HG02840 (cell line): ENCODE measurements around the gene RPS19BP1.
"Not testable (repeated sequence)": the region's sequence is repeated elsewhere in the genome, so short reads cannot be mapped to it uniquely, and the experiment has no call there.

Experiments used
- ATAC-seq: cut with Tn5 transposase; IDR thresholded peaks from one replicate; pipeline ENCODE4 v1.9.1; 2021; ENCODE audit warnings: mild to moderate bottlenecking, moderate library complexity, moderate number of reproducible peaks; ENCODE audit not compliant: unreplicated experiment, low FRiP score

RPS19BP1 gene

DNA sequence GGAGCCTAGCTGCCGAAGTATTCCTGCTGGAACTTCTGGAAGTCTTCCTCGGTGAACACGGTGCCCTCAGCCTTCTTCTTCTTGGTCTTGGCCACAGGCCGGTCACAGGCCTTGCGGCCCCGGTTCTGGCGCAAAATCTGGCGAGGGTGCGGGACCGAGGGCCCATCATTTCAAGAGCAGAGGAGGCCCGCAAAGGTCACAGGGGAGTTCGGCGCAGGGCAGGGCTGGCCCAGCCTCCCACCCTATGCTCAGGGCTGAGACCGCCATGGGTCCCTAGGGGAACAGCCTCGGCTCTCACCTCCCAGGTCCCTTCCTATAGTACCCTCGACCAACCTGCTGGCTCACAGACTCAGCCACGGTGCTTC, 3.1 kb downstream of the RPS19BP1 start:
- ATAC-seq = no peak

DNA sequence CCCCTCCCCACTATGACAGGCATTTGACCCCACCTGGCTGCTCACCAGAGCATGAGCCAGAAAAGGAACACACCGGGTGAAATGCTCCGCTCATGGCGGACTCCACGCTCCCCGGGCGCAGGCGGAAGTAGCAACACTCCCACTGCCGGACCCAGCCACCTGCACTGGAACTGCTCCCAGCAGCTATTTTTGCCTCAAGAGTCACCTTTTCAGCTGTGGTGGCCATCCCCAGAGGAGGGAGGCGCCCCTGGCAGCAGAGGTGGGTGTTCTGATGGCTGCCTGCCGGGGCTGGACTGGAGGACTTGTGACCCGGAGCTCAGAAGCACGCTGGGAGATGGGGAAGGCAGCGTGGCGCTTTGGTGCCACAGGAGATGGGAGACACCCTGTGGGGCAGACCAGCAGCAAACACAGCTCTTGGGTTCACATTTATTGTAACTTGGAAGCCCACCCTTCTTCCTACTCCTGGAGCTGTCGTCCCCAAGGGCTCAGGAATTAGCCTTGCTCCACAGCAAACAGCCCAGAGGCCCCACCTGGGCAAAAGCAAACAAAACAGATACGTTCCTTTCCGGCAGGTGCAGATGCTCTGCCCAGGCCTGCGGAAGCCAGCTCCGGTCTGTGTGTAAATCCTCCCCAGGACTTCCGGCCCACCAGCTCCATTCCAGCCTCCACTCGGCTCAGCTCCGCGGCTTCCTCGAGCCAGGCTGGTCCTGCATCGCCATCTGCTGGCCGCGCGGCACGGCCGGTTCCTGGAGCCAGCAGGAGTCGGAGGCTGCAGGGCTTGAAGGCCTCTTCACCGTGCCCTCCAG, 3.7 kb downstream of the RPS19BP1 start:
- ATAC-seq = peak; percentile 31

DNA sequence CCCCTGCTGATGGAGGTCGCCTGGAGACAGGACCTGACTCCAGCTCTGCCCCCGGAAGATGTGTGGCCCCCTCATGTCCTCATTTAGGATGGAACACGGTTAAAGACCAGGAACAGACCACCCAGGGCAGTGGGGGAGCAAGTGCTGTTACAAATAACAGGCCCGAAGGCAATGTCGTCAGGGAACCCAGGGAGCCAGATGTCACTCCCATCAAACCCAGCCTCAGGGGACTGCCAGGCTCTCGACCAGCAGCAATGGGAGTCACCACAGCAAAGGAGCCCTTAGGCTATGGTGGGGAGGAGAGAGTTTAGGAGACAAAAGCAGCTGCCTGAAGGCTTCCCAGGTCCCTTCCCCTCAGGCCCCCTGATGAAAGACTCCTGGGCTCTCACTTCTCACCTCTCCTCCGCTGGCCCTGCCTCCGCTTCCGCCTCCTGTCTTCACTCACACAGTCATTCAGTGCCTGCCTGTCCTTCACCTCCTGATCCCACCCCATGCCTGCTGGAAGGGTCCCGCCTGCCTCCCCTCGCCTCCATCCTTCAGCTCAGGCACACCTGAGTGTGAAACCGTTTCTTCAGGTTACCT, 4.4 kb downstream of the RPS19BP1 start:
- no peak for ATAC-seq

DNA sequence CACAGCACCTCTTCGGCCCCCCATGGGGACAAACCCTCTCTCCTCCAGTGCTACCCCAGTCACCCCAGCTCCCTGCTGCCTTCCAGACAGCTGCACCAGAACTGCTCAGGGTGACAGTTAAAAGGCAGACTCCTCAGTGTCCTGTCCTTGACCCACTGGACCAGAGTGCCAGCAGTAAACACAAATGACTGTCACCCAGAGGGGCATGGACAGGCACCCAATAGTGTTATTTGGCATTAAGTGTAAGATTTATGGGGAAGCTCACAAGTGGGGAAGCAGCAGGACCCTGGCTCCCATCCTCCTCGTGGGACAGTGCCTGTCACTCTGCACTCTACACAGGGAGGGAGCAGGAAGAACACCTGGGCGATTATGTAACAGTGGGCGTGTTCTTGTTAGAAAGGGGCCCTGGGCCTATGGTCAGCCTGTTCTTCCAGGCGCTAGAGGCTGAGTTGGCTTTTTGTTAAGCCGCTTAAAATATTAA, 5.0 kb downstream of the RPS19BP1 start:
- ATAC-seq = no peak

DNA sequence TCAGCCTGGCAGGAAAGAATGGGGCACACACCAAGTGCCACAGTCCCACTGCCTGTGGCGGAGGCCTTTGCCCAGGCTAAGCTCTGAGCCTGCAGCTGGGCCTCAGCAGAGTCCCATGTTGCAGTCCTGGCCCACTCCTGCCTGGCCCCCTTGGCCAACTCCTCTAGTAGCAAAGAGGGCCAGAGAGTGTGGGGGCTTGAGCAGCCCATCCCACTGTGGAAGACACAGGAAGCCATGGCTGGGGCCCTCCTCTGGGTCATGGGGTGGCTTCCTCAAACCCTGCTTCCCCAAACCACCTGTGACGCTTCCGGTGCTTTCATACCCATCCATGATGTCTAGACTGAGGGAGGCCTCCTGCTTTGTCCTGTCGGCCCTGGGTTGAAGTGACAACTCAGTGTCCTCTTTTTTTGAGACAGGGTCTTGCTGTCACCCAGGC, 5.8 kb downstream of the RPS19BP1 start:
- ATAC-seq = no peak

DNA sequence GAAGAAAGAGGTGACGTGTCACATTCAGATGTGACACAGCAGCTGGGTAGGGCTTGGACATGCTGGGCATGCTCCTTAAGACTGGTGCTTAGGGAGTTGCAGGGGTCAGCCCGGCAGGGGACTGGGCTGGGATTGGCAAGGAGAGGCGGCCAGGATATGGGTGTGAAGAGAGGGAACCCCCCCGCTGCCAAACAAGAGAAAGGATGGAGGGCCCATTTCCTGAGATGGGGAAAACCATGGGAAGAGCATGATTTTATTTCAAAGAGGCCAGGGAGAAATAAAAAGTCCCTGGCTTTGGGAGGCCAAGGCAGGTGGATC, 6.9 kb downstream of the RPS19BP1 start:
- ATAC-seq = no peak

DNA sequence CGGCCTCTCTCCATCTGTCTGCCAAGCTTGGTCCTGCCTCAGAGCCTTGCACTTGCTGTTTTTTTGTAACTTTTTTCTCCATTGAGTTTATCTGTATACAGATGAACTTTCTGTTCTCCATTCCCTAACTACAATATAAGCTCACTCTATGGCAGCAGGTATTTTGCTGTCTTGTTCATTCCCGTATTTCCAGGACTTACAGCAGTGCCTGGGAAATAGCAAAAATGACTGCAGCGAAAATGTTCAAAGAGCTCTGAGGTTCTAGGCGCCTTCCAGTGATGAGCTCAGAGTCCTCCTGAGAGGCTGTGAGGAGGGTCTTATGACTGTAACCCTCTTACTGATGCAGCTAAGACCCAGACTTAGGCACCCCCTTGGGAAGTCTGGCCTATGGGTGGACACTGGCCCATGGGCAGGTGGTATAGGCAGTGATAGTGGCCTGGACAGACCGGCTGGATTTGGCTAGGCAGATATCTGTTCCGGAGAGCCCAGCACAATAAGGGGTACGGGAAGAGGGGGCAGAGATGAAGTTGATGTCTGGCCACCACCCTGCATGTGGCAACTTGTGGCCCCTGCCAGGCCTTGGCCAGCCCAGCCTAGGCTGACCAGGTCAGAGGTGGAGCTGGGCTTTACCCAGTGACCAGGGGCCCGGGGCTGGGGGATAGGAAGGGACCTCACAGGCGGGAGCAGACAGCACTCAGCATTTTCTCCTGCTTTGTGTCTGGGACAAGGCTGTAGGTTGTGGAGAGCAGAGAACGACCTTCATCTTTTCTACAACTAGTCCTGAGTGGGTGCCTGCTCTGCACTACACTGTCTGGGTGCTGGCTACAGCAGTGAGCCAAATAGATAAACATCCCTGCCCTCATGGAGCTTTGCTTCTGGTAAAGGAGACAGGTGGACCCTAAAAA, 7.5 kb downstream of the RPS19BP1 start:
- no peak for ATAC-seq

DNA sequence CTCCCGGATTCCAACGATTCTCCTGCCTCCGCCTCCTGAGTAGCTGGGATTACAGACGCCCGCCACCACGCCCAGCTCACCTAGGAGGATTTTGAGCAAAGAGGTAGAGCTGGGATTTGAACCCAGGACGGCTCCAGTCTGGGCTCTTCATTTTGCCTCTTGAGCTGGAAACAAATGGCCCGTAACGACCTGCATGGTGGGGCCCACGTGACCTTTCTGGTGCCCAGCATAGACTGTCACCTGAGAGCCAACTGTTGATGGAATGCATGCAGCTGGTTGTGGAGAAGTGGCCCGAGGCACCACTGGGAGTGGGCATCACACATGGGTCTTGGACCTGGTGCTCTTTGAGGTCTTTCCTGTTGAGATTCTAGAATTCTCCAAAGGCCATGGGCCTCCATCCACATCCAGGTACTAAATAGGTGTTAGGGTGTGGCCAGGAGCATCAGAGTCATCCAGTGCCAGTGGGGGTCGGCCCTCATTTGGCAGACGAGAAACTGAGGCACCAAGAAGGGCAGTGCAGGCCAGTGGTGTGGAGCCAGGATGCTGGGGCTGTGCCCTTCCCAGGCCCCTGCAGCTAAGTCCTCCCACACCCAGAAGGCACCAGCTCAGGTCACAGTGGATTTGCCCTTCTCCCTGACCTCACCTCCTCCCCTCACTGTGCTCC, 8.3 kb downstream of the RPS19BP1 start:
- ATAC-seq = no peak

DNA sequence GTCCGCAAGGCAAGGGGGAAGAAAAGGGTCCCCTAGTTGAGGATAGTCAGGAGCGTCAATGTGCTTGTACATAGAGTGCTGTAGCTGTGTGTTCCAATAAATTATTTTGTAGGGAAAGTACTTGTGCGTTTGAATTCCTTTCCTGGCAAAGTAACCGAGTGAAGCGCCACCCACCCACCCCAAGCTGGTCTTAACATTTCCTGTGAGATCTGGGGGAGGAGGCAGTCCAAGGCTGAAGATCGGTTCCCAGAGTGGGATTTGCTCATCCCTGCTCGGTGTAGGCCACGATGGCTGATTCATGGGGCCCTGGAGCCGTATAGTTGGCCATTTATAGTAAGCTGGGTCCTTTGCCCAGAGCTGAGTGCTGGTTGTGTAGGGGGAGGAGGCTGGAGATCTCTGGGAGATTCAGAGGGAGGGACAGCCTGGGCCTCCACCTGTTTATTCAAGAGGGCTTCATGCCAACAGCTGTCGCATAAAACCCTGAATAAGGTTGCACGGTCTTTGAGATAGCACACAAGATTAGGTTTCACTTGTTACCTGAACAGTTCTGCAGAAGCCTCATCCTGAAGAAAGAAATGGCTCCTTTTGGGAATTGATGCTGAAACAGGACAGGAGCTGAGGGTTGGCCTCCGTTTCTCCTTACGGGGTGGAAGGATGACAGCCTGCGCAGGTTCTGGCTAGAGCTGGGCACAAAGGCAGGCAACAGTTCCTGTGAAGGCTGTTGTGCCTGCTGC, 9.8 kb downstream of the RPS19BP1 start:
- no peak for ATAC-seq

DNA sequence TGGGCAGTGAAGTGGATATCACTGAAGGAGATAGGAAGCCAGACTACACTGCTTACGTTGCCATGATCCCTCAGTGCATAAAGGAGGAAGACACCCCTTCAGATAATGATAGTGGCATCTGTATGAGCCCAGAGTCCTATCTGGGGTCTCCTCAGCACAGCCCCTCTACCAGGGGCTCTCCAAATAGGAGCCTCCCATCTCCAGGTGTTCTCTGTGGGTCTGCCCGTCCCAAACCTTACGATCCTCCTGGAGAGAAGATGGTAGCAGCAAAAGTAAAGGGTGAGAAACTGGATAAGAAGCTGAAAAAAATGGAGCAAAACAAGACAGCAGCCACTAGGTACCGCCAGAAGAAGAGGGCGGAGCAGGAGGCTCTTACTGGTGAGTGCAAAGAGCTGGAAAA, 10.5 kb downstream of the RPS19BP1 start:
- not testable (repeated sequence) for ATAC-seq

DNA sequence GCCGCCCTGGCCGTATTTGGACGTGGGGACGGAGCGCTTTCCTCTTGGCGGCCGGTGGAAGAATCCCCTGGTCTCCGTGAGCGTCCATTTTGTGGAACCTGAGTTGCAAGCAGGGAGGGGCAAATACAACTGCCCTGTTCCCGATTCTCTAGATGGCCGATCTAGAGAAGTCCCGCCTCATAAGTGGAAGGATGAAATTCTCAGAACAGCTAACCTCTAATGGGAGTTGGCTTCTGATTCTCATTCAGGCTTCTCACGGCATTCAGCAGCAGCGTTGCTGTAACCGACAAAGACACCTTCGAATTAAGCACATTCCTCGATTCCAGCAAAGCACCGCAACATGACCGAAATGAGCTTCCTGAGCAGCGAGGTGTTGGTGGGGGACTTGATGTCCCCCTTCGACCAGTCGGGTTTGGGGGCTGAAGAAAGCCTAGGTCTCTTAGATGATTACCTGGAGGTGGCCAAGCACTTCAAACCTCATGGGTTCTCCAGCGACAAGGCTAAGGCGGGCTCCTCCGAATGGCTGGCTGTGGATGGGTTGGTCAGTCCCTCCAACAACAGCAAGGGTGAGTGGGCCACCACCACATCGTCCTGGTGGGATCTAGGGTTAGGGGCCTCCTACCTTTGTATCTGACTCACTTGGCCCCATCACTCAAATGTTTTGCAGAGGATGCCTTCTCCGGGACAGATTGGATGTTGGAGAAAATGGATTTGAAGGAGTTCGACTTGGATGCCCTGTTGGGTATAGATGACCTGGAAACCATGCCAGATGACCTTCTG, 11.3 kb downstream of the RPS19BP1 start:
- ATAC-seq = not testable (repeated sequence)

DNA sequence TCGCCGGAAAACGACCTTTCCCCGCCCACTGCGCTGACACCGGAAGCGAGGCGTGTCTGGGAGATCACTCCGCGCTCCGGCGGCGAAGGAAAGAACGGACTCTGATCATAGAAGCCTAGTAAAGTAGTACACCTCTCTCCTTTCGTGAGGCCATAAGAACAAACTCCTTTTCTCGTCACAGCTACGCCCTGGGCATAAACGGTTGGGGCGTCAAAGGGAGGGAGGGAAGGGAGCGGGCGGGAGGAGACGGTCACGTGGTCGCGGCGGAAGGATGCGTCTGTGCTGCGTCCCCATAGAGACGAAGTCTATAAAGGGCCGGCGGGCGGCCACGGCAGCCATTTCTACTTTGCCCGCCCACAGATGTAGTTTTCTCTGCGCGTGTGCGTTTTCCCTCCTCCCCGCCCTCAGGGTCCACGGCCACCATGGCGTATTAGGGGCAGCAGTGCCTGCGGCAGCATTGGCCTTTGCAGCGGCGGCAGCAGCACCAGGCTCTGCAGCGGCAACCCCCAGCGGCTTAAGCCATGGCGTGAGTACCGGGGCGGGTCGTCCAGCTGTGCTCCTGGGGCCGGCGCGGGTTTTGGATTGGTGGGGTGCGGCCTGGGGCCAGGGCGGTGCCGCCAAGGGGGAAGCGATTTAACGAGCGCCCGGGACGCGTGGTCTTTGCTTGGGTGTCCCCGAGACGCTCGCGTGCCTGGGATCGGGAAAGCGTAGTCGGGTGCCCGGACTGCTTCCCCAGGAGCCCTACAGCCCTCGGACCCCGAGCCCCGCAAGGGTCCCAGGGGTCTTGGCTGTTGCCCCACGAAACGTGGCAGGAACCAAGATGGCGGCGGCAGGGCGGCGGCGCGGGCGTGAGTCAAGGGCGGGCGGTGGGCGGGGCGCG, 12.1 kb downstream of the RPS19BP1 start, which contains the start of gene ATF4:
TSS of gene ATF4 (plus strand) at position 337 of the 880 bp plus-strand sequence. CDS start 884 bp downstream, outside the sequence.
- ATAC-seq = peak; percentile 50

DNA sequence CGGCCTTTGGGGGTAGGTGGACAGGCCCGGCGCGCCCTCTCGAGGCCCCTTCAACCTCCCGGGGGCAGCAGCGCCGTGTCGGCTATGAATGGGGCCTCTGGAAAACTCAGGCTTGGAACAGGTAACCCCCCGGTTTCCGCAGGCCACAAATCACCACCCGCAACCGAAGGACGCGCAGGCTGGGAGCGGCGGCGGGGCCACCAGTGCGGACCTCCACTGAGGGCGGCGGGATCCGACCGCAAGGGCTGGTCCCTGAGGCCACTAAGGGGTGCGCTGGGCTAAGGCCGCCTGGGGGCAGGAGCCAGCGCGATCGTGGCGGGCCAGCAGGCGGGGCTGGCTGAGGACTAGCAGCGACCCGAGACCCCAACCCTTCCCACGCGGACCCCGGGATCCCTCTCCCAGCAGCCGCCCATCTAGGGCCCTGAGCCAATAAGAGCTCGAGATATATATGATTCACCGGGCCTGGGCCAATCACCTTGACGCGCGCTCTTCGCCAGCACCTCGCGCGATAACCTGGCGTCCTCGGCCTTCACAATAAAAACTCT, 12.8 kb downstream of the RPS19BP1 start:
- peak; percentile 73 for ATAC-seq

DNA sequence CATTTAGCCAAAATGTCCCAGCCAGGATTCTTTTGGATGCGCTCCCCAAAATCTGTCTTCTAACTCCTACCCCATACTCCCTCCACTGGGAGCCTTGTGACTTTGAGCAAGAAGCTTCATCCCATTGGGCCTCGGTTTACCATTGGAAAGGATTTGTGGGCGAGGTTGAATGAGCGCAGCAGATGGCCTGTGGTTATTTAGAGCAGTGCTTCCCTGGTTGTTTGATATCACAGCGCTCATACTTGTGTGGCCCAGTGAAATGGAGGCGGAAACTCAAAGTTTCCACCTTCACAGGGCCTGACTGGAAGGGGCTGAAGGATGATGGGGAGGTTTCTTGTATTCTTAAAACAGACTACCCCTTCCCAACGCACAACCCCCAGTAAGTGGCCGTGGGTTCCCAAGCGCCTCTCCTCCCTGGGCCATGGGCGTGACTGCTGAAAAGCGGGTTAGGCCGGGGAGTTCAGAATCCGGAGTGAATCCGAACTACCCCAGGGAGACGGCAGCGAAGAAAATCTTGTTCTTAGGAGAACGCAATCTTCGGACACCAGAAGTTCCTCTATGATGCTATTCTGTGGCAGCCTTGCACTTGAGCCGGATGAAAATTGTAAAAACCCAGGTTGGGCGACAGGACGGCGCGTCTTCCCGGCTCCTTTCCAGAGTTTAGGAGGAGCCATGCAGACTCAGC, 13.4 kb downstream of the RPS19BP1 start:
- no peak for ATAC-seq

DNA sequence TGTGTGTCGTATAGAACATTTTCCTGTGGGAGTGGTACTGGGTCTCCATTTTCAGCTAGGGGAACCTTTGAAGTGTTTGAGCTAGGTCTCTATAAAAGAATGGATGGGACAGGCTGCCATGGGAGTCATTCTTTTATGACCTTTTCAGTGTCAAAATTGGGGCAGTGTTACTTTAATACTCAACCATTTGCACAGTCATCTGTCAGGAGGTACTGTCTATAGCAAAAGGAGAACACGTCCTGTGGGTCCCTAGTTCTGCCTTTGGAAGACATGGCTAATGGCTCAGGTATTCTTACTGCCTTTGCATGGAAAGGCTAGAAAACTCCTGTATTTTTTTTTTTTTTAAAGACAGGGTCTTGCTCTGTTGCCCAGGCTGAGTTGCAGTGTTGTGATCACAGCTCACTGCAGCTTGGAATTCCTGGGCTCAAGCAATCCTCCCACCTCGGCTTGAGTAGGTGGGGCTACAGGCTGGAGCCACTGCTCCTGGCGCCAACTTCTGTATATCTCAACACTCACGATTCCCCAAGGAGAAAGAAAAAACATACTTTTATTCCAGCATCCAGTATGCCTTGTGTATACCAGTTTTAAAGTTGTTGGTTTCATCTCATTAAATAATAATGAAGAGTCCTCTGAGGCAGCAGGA, 14.3 kb downstream of the RPS19BP1 start:
- no peak for ATAC-seq

DNA sequence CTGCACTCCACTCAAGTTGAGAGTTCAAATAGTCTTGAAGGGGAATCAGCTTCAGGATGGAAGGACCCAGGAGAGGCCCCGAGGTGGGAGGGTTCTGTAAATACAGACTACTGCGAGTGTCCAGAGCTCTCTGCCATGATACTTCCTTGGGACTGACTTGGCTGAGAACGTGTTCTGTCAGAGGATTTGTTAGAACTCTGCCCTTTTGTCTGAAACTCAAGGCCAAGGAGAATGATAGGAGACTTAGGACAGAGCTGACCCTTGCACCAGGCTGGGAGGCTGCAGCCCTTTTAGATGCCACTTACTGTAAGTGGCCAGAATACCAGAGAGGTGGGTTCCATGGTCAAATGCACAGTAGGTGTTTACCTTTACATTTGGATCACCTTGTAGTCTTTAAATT, 15.1 kb downstream of the RPS19BP1 start:
- ATAC-seq = no peak
